HEK293 (cell line): ENCODE measurements around the gene KCNT1.

Experiments
- CTCF ChIA-PET: fragments of 350-600 bp; formaldehyde crosslinking; extraction: SDS; loops from one replicate; lab custom pipeline; 2021; ENCODE audit warnings: antibody characterized with exemption; lab: Yijun Ruan, JAX
- POLR2A ChIA-PET: fragments of 300-600 bp; formaldehyde crosslinking; extraction: SDS; loops from one replicate; lab custom pipeline; 2020; ENCODE audit warnings: antibody characterized with exemption, inconsistent platforms; lab: Yijun Ruan, JAX
- H3K27ac ChIP-seq: fragments of 200-500 bp; sonication (Bioruptor generic); 2 replicates; pipeline ENCODE4 v1.5.1; 2014; ENCODE audit warnings: low read depth, low read length, control low read depth, inconsistent platforms; ENCODE audit errors: extremely low read depth
- H3K36me3 ChIP-seq, 2 experiments: fragments of 200-500 bp in 1 of 2; sonication (Bioruptor generic) in 1 of 2; 1 replicate in 1 of 2; 2 replicates in 1 of 2; pipeline ENCODE4 v1.5.1; 2014 to 2017; ENCODE audit warnings: inconsistent platforms in 2 of 2, low read length in 2 of 2; ENCODE audit not compliant: control insufficient read depth in 2 of 2, insufficient read depth in 1 of 2
- H3K4me1 ChIP-seq: fragments of 200-500 bp; sonication (Bioruptor generic); 2 replicates; pipeline ENCODE4 v1.5.1; 2014; ENCODE audit warnings: mild to moderate bottlenecking, low read length, inconsistent platforms; ENCODE audit not compliant: control insufficient read depth, insufficient read depth
- H3K4me3 ChIP-seq: 2 replicates; pipeline ENCODE4 v1.5.1; 2011; ENCODE audit warnings: low read depth, mild to moderate bottlenecking, control low read depth, low read length, moderate library complexity
- H3K9me3 ChIP-seq: fragments of 200-500 bp; sonication (Bioruptor generic); 2 replicates; pipeline ENCODE4 v1.5.1; 2014; ENCODE audit warnings: low read depth, low read length, inconsistent platforms; ENCODE audit not compliant: control insufficient read depth, insufficient read depth
- GLIS1 ChIP-seq: fragments of 450-650 bp; formaldehyde crosslinking; IDR thresholded peaks from 2 replicates; pipeline ENCODE4 v1.5.1; 2016; ENCODE audit warnings: missing biosample characterization, missing genetic modification characterization
- GLIS2 ChIP-seq: fragments of 450-650 bp; formaldehyde crosslinking; IDR thresholded peaks from 2 replicates; pipeline ENCODE4 v1.5.1; 2016; ENCODE audit warnings: missing biosample characterization, missing genetic modification characterization
- HIC1 ChIP-seq: fragments of 450-650 bp; formaldehyde crosslinking; IDR thresholded peaks from 2 replicates; pipeline ENCODE4 v1.5.1; 2016; ENCODE audit warnings: missing biosample characterization, missing genetic modification characterization
- HOXC10 ChIP-seq: sonication (generic); formaldehyde crosslinking; IDR thresholded peaks from 2 replicates; pipeline ENCODE4 v1.8.1; 2023; ENCODE audit warnings: mild to moderate bottlenecking, missing genetic modification reagents
- KLF17 ChIP-seq: fragments of 450-650 bp; formaldehyde crosslinking; IDR thresholded peaks from 2 replicates; pipeline ENCODE4 v1.5.1; 2016; ENCODE audit warnings: missing biosample characterization, missing genetic modification characterization
- OVOL3 ChIP-seq: fragments of 450-650 bp; formaldehyde crosslinking; IDR thresholded peaks from 2 replicates; pipeline ENCODE4 v1.5.1; 2016; ENCODE audit warnings: missing biosample characterization, missing genetic modification characterization
- RBAK ChIP-seq: fragments of 450-650 bp; formaldehyde crosslinking; IDR thresholded peaks from 2 replicates; pipeline ENCODE4 v1.5.1; 2016; ENCODE audit warnings: missing biosample characterization, missing genetic modification characterization
- SCRT2 ChIP-seq: fragments of 450-650 bp; formaldehyde crosslinking; IDR thresholded peaks from 2 replicates; pipeline ENCODE4 v1.5.1; 2016; ENCODE audit warnings: missing biosample characterization, missing genetic modification characterization
- SP7 ChIP-seq: fragments of 450-650 bp; formaldehyde crosslinking; IDR thresholded peaks from 2 replicates; pipeline ENCODE4 v1.5.1; 2016; ENCODE audit warnings: missing biosample characterization, missing genetic modification characterization
- YY1 ChIP-seq: fragments of 450-650 bp; formaldehyde crosslinking; IDR thresholded peaks from 2 replicates; pipeline ENCODE4 v1.5.1; 2018; ENCODE audit warnings: missing biosample characterization, missing genetic modification characterization
- ZBTB11 ChIP-seq: fragments of 450-650 bp; formaldehyde crosslinking; conservative IDR thresholded peaks from 2 replicates; pipeline ENCODE4 v1.5.1; 2016; ENCODE audit warnings: low read depth, missing biosample characterization, missing genetic modification characterization
- ZNF211 ChIP-seq: fragments of 450-650 bp; formaldehyde crosslinking; IDR thresholded peaks from 2 replicates; pipeline ENCODE4 v1.5.1; 2016; ENCODE audit warnings: low read depth, missing biosample characterization, missing genetic modification characterization
- ZNF274 ChIP-seq, 2 experiments: fragments of 200-500 bp in 1 of 2; fragments of 450-650 bp in 1 of 2; sonication (Bioruptor generic) in 1 of 2; formaldehyde crosslinking in 1 of 2; IDR thresholded peaks; 2 replicates each; pipeline versions ENCODE4 v1.5.1 to v1.6.1; 2014 to 2016; ENCODE audit warnings: borderline replicate concordance in 1 of 2, inconsistent platforms in 1 of 2, low read length in 1 of 2, missing biosample characterization in 1 of 2, missing genetic modification characterization in 1 of 2
- ZNF335 ChIP-seq: fragments of 450-650 bp; formaldehyde crosslinking; conservative IDR thresholded peaks from 2 replicates; pipeline ENCODE4 v1.5.1; 2016; ENCODE audit warnings: missing biosample characterization, missing genetic modification characterization
- ZNF398 ChIP-seq: fragments of 450-650 bp; formaldehyde crosslinking; IDR thresholded peaks from 2 replicates; pipeline ENCODE4 v1.5.1; 2017; ENCODE audit warnings: missing biosample characterization, missing genetic modification characterization
- ZNF404 ChIP-seq: fragments of 450-650 bp; formaldehyde crosslinking; IDR thresholded peaks from 2 replicates; pipeline ENCODE4 v1.5.1; 2017; ENCODE audit warnings: missing biosample characterization, missing genetic modification characterization
- ZNF426 ChIP-seq: fragments of 450-650 bp; formaldehyde crosslinking; IDR thresholded peaks from 2 replicates; pipeline ENCODE4 v1.5.1; 2017; ENCODE audit warnings: missing biosample characterization, missing genetic modification characterization, mild to moderate bottlenecking, inconsistent platforms, moderate library complexity
- ZNF488 ChIP-seq: fragments of 450-650 bp; formaldehyde crosslinking; IDR thresholded peaks from 2 replicates; pipeline ENCODE4 v1.5.1; 2016; ENCODE audit warnings: missing biosample characterization, missing genetic modification characterization
- ZNF544 ChIP-seq: fragments of 450-650 bp; formaldehyde crosslinking; IDR thresholded peaks from 2 replicates; pipeline ENCODE4 v1.5.0; 2017; ENCODE audit warnings: missing biosample characterization, missing genetic modification characterization
- ZNF555 ChIP-seq: fragments of 450-650 bp; formaldehyde crosslinking; conservative IDR thresholded peaks from 2 replicates; pipeline ENCODE4 v1.5.1; 2017; ENCODE audit warnings: missing biosample characterization, mild to moderate bottlenecking, missing genetic modification characterization, inconsistent platforms
- ZNF624 ChIP-seq: fragments of 450-650 bp; formaldehyde crosslinking; IDR thresholded peaks from 2 replicates; pipeline ENCODE4 v1.5.1; 2017; ENCODE audit warnings: missing biosample characterization, missing genetic modification characterization
- ZNF629 ChIP-seq: fragments of 450-650 bp; formaldehyde crosslinking; IDR thresholded peaks from 2 replicates; pipeline ENCODE4 v1.5.1; 2017; ENCODE audit warnings: missing biosample characterization, missing genetic modification characterization
- ZNF776 ChIP-seq: fragments of 450-650 bp; formaldehyde crosslinking; IDR thresholded peaks from 2 replicates; pipeline ENCODE4 v1.5.0; 2017; ENCODE audit warnings: missing biosample characterization, missing genetic modification characterization, borderline replicate concordance
- ZNF785 ChIP-seq: fragments of 450-650 bp; formaldehyde crosslinking; IDR thresholded peaks from 2 replicates; pipeline ENCODE4 v1.5.1; 2016; ENCODE audit warnings: missing biosample characterization, missing genetic modification characterization

KCNT1 gene

GRCh38 chr9:135793221-135794056 is 91.5 kb downstream of the KCNT1 start (continued):
- no peak for TF ChIP-seq ZNF426 (tag by site-specific recombination)

GRCh38 chr9:135794057-135794335 is 92.0 kb downstream of the KCNT1 start:
- Histone ChIP-seq H3K27ac (no peak overlapping the region), H3K9me3 (no peaks in the 10 kb centered on the region), H3K4me1 (no peaks in the 10 kb centered on the region), H3K36me3 (no peaks in the 10 kb centered on the region), H3K4me3 (no peak overlapping the region)
- ChIA-PET CTCF (interaction anchor here (0.5 kb wide), 1 partner anchor 83 kb away, joined by 3 read pairs; no protein-coding TSS in a partner anchor), POLR2A (no interaction called here)
- TF ChIP-seq SCRT2 (tag by site-specific recombination) (no peak), ZNF335 (no peak), ZNF624 (tag by site-specific recombination) (no peak), GLIS2 (tag by site-specific recombination) (peak; percentile 30; the same call in 1 of the 2 replicates), ZNF274 (IDR thresholded peaks at IDR 0.05; ENCODE audit: low read length) (no peak), ZNF274 (tag by site-specific recombination; IDR thresholded peaks at IDR 0.05; ENCODE audit: borderline replicate concordance) (no peak), ZNF629 (tag by site-specific recombination) (no peak), HIC1 (tag by site-specific recombination) (no peak), OVOL3 (no peak), ZNF776 (tag by site-specific recombination) (no peak), ZNF488 (no peak), RBAK (no peak), SP7 (tag by site-specific recombination) (no peak), GLIS1 (tag by site-specific recombination) (0 out of 2 replicates have a peak, but pooled peaks have one; percentile 10), ZNF404 (tag by site-specific recombination) (no peak), ZBTB11 (tag by site-specific recombination) (no peak)

GRCh38 chr9:135794361-135794885 is 92.4 kb downstream of the KCNT1 start:
- Histone ChIP-seq H3K4me3 (no peak overlapping the region), H3K27ac (no peak overlapping the region), H3K9me3 (no peaks in the 10 kb centered on the region), H3K4me1 (no peaks in the 10 kb centered on the region), H3K36me3 (no peaks in the 10 kb centered on the region)
- ChIA-PET POLR2A (no interaction called here), CTCF (interaction anchor here (0.5 to 1.4 kb wide), 3 partner anchors 12 to 124 kb away, joined by 3 to 5 read pairs (median 3); no protein-coding TSS in a partner anchor)
- TF ChIP-seq ZNF785 (no peak), ZNF555 (tag by site-specific recombination) (no peak), ZNF544 (no peak), KLF17 (tag by site-specific recombination) (no peak), ZNF211 (tag by site-specific recombination) (no peak), ZNF398 (tag by site-specific recombination) (no peak), YY1 (tag by site-specific recombination) (no peak), HOXC10 (CRISPR knock-in tag) (no peak)
